SK-N-SH (cell line): ENCODE measurements around the gene TFAP2E. TPM values are rescaled to one million over a fixed set of nuclear protein-coding genes. Genes with fewer than 3 reads are reported as not detected.

Experiments used
- CTCF ChIA-PET: fragments of 300-600, 350-600 bp; formaldehyde crosslinking; extraction: SDS; loops from one replicate; lab custom pipeline; 2021; lab: Yijun Ruan, JAX
- POLR2A ChIA-PET: fragments of 350-600 bp; sonication (Branson Sonifier 250); formaldehyde crosslinking; extraction: SDS; loops from one replicate; lab custom pipeline; 2020; ENCODE audit warnings: antibody characterized with exemption, inconsistent platforms; lab: Yijun Ruan, JAX
- DNase-seq: peaks from one replicate; pipeline ENCODE4 v3.0.0; 2012
- H2AFZ ChIP-seq: fragments of 200-600 bp; sonication (generic); 2 replicates; pipeline ENCODE4 v1.8.1; 2016; ENCODE audit warnings: antibody characterized with exemption, mild to moderate bottlenecking, low read depth
- H3F3A ChIP-seq: fragments of 200-600 bp; sonication (generic); replicated peaks from 2 replicates; pipeline ENCODE3; 2016; ENCODE audit warnings: antibody characterized with exemption, mild to moderate bottlenecking; ENCODE audit not compliant: insufficient read depth
- H3K27ac ChIP-seq, 2 experiments: fragments of 200-500 bp in 1 of 2; fragments of 200-600 bp in 1 of 2; sonication (Bioruptor generic) in 1 of 2; sonication (generic), shearing (Covaris generic) in 1 of 2; 2 replicates each; pipeline versions ENCODE4 v1.5.1 to v1.6.1; 2014 to 2016; ENCODE audit warnings: low read depth in 2 of 2, inconsistent platforms in 1 of 2, low read length in 1 of 2, mild to moderate bottlenecking in 1 of 2, mixed read lengths in 1 of 2
- H3K27me3 ChIP-seq: fragments of 200-600 bp; sonication (generic), shearing (Covaris generic); 2 replicates; pipeline ENCODE4 v1.6.1; 2016; ENCODE audit warnings: mixed run types; ENCODE audit not compliant: insufficient read depth
- H3K36me3 ChIP-seq, 2 experiments: fragments of 200-500 bp in 1 of 2; fragments of 200-600 bp in 1 of 2; sonication (Bioruptor generic) in 1 of 2; sonication (generic) in 1 of 2; replicated peaks in 1 of 2; 2 replicates each; pipeline versions ENCODE3 to v1.5.1; 2014 to 2016; ENCODE audit warnings: low read length in 1 of 2, mild to moderate bottlenecking in 1 of 2; ENCODE audit not compliant: insufficient read depth in 2 of 2, control insufficient read depth in 1 of 2
- H3K4me1 ChIP-seq, 2 experiments: fragments of 200-500 bp in 1 of 2; fragments of 200-600 bp in 1 of 2; sonication (Bioruptor generic) in 1 of 2; sonication (generic), shearing (Covaris generic) in 1 of 2; 2 replicates each; pipeline versions ENCODE4 v1.5.1 to v1.6.1; 2014 to 2016; ENCODE audit warnings: low read depth in 1 of 2, low read length in 1 of 2, mixed run types in 1 of 2; ENCODE audit not compliant: insufficient read depth in 2 of 2, control insufficient read depth in 1 of 2
- H3K4me2 ChIP-seq: fragments of 200-600 bp; sonication (generic), shearing (Covaris generic); 2 replicates; pipeline ENCODE4 v1.6.1; 2017; ENCODE audit warnings: mixed run types
- H3K4me3 ChIP-seq, 2 experiments: fragments of 200-500 bp in 1 of 2; fragments of 200-600 bp in 1 of 2; sonication (Bioruptor generic) in 1 of 2; sonication (generic), shearing (Covaris generic) in 1 of 2; 2 replicates each; pipeline versions ENCODE4 v1.5.1 to v1.8.1; 2014 to 2016; ENCODE audit warnings: low read depth in 2 of 2, inconsistent platforms in 1 of 2, low read length in 1 of 2, mild to moderate bottlenecking in 1 of 2, mixed read lengths in 1 of 2, moderate library complexity in 1 of 2
- H3K79me2 ChIP-seq: fragments of 200-600 bp; sonication (generic); 2 replicates; pipeline ENCODE4 v1.8.1; 2017; ENCODE audit warnings: mild to moderate bottlenecking; ENCODE audit not compliant: insufficient read depth
- H3K9ac ChIP-seq: fragments of 200-600 bp; sonication (generic); 2 replicates; pipeline ENCODE4 v1.6.1; 2017; ENCODE audit warnings: mixed run types
- H3K9me2 ChIP-seq: fragments of 200-600 bp; sonication (generic); 2 replicates; pipeline ENCODE4 v1.6.1; 2017; ENCODE audit warnings: mixed run types
- H3K9me3 ChIP-seq: fragments of 200-600 bp; sonication (generic); 2 replicates; pipeline ENCODE4 v1.6.1; 2017; ENCODE audit warnings: mixed run types, mild to moderate bottlenecking, moderate library complexity
- H4K20me1 ChIP-seq: fragments of 200-600 bp; sonication (generic); 2 replicates; pipeline ENCODE4 v1.6.1; 2017; ENCODE audit warnings: mild to moderate bottlenecking, mixed run types; ENCODE audit not compliant: insufficient read depth
- CHD2 ChIP-seq: fragments of 150-350 bp; IDR thresholded peaks from 2 replicates; pipeline ENCODE4 v1.6.1; 2018; ENCODE audit warnings: low read length; ENCODE audit not compliant: partially characterized antibody
- ELF1 ChIP-seq: IDR thresholded peaks from 2 replicates; pipeline ENCODE4 v1.4.0; 2012
- FOXJ3 ChIP-seq: sonication (generic); formaldehyde crosslinking; IDR thresholded peaks from 2 replicates; pipeline ENCODE4 v1.5.1; 2020; ENCODE audit warnings: mild to moderate bottlenecking, missing genetic modification reagents
- FOXM1 ChIP-seq: IDR thresholded peaks from 2 replicates; pipeline ENCODE4 v1.4.0; 2012; ENCODE audit warnings: low read depth, mild to moderate bottlenecking
- JUND ChIP-seq: IDR thresholded peaks from 2 replicates; pipeline ENCODE4 v1.4.0; 2012
- MEF2A ChIP-seq: IDR thresholded peaks from 2 replicates; pipeline ENCODE4 v1.4.0; 2012; ENCODE audit warnings: low read depth, borderline replicate concordance
- MXI1 ChIP-seq: IDR thresholded peaks from 2 replicates; pipeline ENCODE4 v1.6.1; 2012; ENCODE audit warnings: mild to moderate bottlenecking, low read depth, low read length, improper control_type of control experiment
- NFIC ChIP-seq: IDR thresholded peaks from 2 replicates; pipeline ENCODE4 v1.4.0; 2012; ENCODE audit warnings: borderline replicate concordance
- NRF1 ChIP-seq: IDR thresholded peaks from 2 replicates; pipeline ENCODE4 v1.6.1; 2012; ENCODE audit warnings: low read depth, mild to moderate bottlenecking, low read length
- POLR2AphosphoS5 ChIP-seq: IDR thresholded peaks from 2 replicates; pipeline ENCODE4 v1.6.1; 2012; ENCODE audit warnings: low read depth, low read length
- RAD21 ChIP-seq: IDR thresholded peaks from 2 replicates; pipeline ENCODE4 v1.6.1; 2012; ENCODE audit warnings: mild to moderate bottlenecking, low read length
- RXRA ChIP-seq: IDR thresholded peaks from 2 replicates; pipeline ENCODE4 v1.4.0; 2012; ENCODE audit warnings: low read depth, mild to moderate bottlenecking, borderline replicate concordance
- WGBS: methylation state at CpG from one replicate; pipeline ENCODE4 v1.1.6; 2017; ENCODE audit warnings: low lambda C conversion rate; 5-methylcytosine and 5-hydroxymethylcytosine counted together
- polyA plus RNA-seq, 3 experiments: library from polyadenylated mRNA; depleted of rRNA; stranded (reverse); fragments of >200 nt; gene quantifications; 2 replicates each; pipeline ENCODE4 v1.2.3, GENCODE V29; 2012
- TF ChIP-seq, protein P1 (sequence below): IDR thresholded peaks from 2 replicates; pipeline ENCODE4; 2012
- TF ChIP-seq, protein P2 (sequence below): fragments of 150-350 bp; IDR thresholded peaks from 2 replicates; pipeline ENCODE4 v1.6.1; 2017; ENCODE audit warnings: antibody characterized with exemption, low read length, low read depth, borderline replicate concordance

The TFAP2E gene
- polyA plus RNA-seq, 1 of the 3 experiments (the other 2 are of a cell fraction), result 0.59 TPM

DNA sequence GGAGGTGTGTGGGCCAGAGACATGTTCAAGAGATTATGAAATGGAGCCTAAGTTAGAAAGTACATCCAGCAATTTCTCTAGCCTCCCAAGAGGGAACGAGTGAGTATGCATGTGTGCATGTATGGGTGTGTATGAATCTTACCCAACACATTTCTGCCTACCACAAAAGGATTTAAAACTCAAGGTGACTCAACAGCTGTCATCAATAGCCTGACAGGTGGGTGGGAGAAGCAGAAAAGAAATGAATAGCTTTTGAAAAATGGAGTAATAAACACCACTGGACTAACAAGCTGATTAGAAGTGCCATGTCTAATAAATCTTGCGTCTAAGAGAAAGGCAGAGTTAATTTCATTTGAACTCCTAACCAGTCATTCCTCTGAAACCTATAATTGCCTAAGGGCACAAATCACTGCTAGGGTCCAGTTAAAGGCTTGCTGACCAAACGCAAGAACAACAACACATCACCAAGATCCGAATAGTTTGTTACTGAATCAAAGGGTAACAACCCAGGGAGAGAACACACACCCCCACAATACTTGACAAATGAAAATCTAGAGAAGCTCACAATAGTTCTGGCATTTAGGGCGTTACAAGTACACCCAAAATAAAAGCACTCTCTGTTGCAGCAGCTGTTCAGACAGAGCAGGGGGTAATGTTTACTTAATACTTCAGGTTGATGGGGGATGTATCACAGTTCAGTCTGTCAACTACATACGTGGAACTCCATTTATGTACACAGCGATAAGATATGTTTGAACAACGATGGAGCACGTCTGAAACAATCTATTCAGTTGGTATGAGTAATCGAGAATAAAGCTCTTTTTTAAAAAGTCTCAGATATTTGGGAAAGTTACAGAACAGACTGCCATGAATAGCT lies 17.3 kb upstream of the TFAP2E start:
- 32% methylated on average over 10 of the region's 10 CpGs for WGBS
- Histone ChIP-seq H3K4me3 (peak overlapping the region; percentile 88 to 89), H2AFZ (no peak overlapping the region), H3K9me2 (no peaks in the 10 kb centered on the region), H3K27me3 (no peaks in the 10 kb centered on the region), H3K36me3 (peaks cover 26 to 31% of the 10 kb centered on the region in 2 experiments), H3K9ac (peak overlapping the region; percentile 84; the same call in 1 of the 2 replicates), H3K79me2 (peaks cover 72% of the 10 kb centered on the region), H4K20me1 (peaks cover 6% of the 10 kb centered on the region; the same call in 1 of the 2 replicates), H3K4me1 (peaks cover 4 to 41% of the 10 kb centered on the region in 2 experiments; a peak in 3 of 4 replicates), H3K27ac (peak overlapping the region in 1 of 2 experiments; percentile 99; a peak in 2 of 4 replicates), H3K9me3 (no peaks in the 10 kb centered on the region), H3K4me2 (peak overlapping the region; percentile 74), H3F3A (peaks cover 12% of the 10 kb centered on the region)
- no peak for DNase-seq
- ChIA-PET CTCF (interaction anchor here (0.7 to 8.2 kb wide), 7 partner anchors 9 to 703 kb away, joined by 3 to 81 read pairs (median 4); no protein-coding TSS in a partner anchor), POLR2A (interaction anchor here (1.4 kb wide), 1 partner anchor 104 kb away, joined by 11 read pairs; no protein-coding TSS in a partner anchor)
- TF ChIP-seq, protein P1, sequence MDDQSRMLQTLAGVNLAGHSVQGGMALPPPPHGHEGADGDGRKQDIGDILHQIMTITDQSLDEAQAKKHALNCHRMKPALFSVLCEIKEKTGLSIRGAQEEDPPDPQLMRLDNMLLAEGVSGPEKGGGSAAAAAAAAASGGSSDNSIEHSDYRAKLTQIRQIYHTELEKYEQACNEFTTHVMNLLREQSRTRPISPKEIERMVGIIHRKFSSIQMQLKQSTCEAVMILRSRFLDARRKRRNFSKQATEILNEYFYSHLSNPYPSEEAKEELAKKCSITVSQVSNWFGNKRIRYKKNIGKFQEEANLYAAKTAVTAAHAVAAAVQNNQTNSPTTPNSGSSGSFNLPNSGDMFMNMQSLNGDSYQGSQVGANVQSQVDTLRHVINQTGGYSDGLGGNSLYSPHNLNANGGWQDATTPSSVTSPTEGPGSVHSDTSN, result peak; percentile 14; the same call in 1 of the 2 replicates
- TF ChIP-seq RXRA (no peak), NFIC (no peak)

DNA sequence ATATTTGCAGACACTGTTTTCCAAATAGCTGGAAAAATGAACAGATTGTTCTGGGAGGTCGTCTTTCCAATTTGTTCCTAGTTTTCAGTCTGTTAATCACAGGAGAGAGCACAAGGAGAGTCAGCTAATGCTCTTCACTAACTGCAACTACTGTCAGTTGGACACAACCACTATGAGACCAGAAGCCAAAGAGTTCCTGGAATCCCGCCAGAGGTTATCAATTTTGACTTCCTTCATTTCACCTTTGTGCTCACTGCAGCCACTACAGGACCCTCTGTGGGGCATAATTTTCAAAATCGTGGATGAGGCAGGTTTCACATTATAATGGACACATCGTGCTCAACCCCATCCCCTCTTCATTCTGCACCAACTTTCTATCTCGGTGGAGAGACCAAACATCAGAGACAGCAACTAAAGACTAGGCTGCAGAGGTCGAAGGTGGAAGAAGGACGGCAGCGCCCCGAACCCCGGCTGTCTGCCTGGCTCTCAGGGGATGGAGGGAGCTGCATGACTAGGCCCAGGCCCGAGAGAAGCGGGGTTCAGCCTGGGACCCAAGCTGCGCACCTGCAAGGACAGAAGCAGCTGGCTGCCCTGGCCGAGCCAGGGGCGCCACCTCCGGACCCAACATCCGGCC lies 16.5 kb upstream of the TFAP2E start:
- H3K27ac ChIP-seq, result peak overlapping the region; percentile 91 to 99
- TF ChIP-seq FOXJ3 (0 out of 2 replicates have a peak, but pooled peaks have one; percentile 2), MXI1 (no peak), FOXM1 (no peak), ELF1 (no peak), NRF1 (0 out of 2 replicates have a peak, but pooled peaks have one; percentile 42), JUND (no peak), NFIC (no peak), CHD2 (no peak), MEF2A (no peak), POLR2AphosphoS5 (no peak), RAD21 (0 out of 2 replicates have a peak, but pooled peaks have one; percentile 18)
- TF ChIP-seq, protein P1, result no peak
- TF ChIP-seq, protein P2, sequence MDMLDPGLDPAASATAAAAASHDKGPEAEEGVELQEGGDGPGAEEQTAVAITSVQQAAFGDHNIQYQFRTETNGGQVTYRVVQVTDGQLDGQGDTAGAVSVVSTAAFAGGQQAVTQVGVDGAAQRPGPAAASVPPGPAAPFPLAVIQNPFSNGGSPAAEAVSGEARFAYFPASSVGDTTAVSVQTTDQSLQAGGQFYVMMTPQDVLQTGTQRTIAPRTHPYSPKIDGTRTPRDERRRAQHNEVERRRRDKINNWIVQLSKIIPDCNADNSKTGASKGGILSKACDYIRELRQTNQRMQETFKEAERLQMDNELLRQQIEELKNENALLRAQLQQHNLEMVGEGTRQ, result no peak
- peak overlapping the region; percentile 88 to 89 for H3K4me3 ChIP-seq
- H3K4me2 ChIP-seq, result peak overlapping the region; percentile 74
- no peak for DNase-seq
- peaks cover 65% of the 10 kb centered on the region for H3K79me2 ChIP-seq
- H4K20me1 ChIP-seq, result peaks cover 6% of the 10 kb centered on the region; the same call in 1 of the 2 replicates
- POLR2A ChIA-PET, result interaction anchor here (0.6 to 1.4 kb wide), 3 partner anchors 50 to 481 kb away, joined by 3 to 11 read pairs (median 3); no protein-coding TSS in a partner anchor
- H3K9ac ChIP-seq, result peak overlapping the region; percentile 84
- CTCF ChIA-PET, result interaction anchor here (0.7 to 8.2 kb wide), 9 partner anchors 8 to 704 kb away, joined by 3 to 81 read pairs (median 3); no protein-coding TSS in a partner anchor
- H3K9me3 ChIP-seq, result no peaks in the 10 kb centered on the region
- H3K36me3 ChIP-seq, result peaks cover 23% of the 10 kb centered on the region in 2 experiments
- 0 out of 2 replicates have a peak overlapping the region, but pooled peaks have one; percentile 77 for H2AFZ ChIP-seq
- no peaks in the 10 kb centered on the region for H3K9me2 ChIP-seq
- H3K27me3 ChIP-seq, result no peaks in the 10 kb centered on the region
- peaks cover 12% of the 10 kb centered on the region for H3F3A ChIP-seq
- H3K4me1 ChIP-seq, result peaks cover 4 to 41% of the 10 kb centered on the region in 2 experiments; a peak in 3 of 4 replicates
- under 1% methylated on average over 15 of the region's 17 CpGs for WGBS
